ENCODE results near the gene PFDN6. TPM values are rescaled to one million over a fixed set of nuclear protein-coding genes. Genes with fewer than 3 reads are reported as not detected.

The PFDN6 gene
- total RNA-seq, 4 donors from 2014 or later: 12.4 to 48.7 (median 21.0) TPM

GRCh38 chr6:33276581-33276863, 12.9 kb upstream of the PFDN6 start:
- Histone ChIP-seq H3K36me3 (peaks cover 0 to 66% (median 25%) of the 10 kb centered on the region in 3 donors), H3K4me1 (peaks cover 3 to 67% (median 53%) of the 10 kb centered on the region in 4 donors), H3K27me3 (no peaks in the 10 kb centered on the region), H3K27ac (peak overlapping the region in 3 of 4 donors; percentile 85 to 95 (median 89)), H3K4me3 (peak overlapping the region; percentile 39 to 95 (median 68)), H3K9me3 (no peaks in the 10 kb centered on the region)
- TF ChIP-seq, protein P1, sequence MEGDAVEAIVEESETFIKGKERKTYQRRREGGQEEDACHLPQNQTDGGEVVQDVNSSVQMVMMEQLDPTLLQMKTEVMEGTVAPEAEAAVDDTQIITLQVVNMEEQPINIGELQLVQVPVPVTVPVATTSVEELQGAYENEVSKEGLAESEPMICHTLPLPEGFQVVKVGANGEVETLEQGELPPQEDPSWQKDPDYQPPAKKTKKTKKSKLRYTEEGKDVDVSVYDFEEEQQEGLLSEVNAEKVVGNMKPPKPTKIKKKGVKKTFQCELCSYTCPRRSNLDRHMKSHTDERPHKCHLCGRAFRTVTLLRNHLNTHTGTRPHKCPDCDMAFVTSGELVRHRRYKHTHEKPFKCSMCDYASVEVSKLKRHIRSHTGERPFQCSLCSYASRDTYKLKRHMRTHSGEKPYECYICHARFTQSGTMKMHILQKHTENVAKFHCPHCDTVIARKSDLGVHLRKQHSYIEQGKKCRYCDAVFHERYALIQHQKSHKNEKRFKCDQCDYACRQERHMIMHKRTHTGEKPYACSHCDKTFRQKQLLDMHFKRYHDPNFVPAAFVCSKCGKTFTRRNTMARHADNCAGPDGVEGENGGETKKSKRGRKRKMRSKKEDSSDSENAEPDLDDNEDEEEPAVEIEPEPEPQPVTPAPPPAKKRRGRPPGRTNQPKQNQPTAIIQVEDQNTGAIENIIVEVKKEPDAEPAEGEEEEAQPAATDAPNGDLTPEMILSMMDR (IDR thresholded peaks at IDR 0.05): no peak
- TF ChIP-seq POLR2A (IDR thresholded peaks at IDR 0.05) (no peak), EP300 (IDR thresholded peaks at IDR 0.05) (no peak)
- no peak for DNase-seq (ENCODE audit: low spot score in 2 of 2)

DNA sequence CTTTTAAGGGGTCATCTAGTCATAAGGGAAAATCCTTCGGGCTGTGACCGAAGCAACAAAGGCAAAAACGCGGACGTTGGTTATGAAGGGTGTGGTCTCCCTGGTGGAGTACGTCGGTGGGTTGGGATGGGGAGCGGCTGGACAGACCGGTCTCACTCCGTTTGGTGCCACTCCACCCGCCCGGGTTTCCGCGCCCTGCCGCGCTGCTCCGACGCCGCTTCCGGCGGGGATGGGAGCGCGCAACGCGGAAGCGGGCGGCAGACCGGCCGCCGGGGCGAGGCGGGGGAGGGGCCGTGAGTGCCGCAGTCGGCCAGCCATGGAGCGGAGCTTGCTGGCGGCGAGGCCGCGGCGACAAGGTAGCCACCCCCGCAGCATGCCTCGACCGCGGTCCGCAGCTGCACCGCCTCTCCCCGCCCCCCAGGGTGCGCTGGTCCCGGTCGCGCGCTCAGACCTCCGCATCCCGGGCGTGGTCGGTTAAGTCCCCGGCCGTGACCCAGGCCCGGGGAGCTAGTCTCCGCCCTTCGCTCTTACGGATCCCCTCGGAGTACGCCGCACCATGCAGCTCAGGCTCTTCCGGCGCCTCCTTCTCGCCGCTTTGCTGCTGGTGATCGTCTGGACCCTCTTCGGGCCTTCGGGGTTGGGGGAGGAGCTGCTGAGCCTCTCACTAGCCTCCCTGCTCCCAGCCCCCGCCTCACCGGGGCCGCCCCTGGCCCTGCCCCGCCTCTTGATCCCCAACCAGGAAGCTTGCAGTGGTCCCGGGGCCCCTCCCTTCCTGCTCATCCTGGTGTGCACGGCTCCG, 12.3 kb upstream of the PFDN6 start, which contains the start of gene B3GALT4:
B3GALT4 (plus strand) TSS at position 260 of the 799 bp plus-strand sequence; CDS start at position 557, 297 bp downstream.
- WGBS, 2 donors: 0 to 1% methylated on average over 21 to 24 of the region's 80 CpGs
- H3K9me3 ChIP-seq: no peaks in the 10 kb centered on the region
- H3K27me3 ChIP-seq: no peaks in the 10 kb centered on the region
- peak within 1 kb of the TSS; percentile 54 to 95 (median 87) for H3K27ac ChIP-seq
- peak; percentile 48 to 59 for DNase-seq (ENCODE audit: low spot score in 2 of 2)
- H3K36me3 ChIP-seq: peaks cover 0 to 71% (median 25%) of the 10 kb centered on the region in 3 donors
- H3K4me3 ChIP-seq: peak within 1 kb of the TSS; percentile 39 to 95 (median 68)
- TF ChIP-seq, protein P1 (IDR thresholded peaks at IDR 0.05): peak; percentile 48 to 80 (median 63)
- TF ChIP-seq POLR2A (IDR thresholded peaks at IDR 0.05): peak in 1 of 2 donors; percentile 47
- TF ChIP-seq EP300 (IDR thresholded peaks at IDR 0.05): peak in 1 of 2 donors; percentile 49
- H3K4me1 ChIP-seq: peaks cover 3 to 67% (median 53%) of the 10 kb centered on the region in 4 donors

- Histone ChIP-seq H3K36me3 (peaks cover 0 to 79% (median 25%) of the 10 kb centered on the region in 3 donors), H3K4me1 (peaks cover 3 to 60% (median 48%) of the 10 kb centered on the region in 4 donors), H3K27ac (peak overlapping the region; percentile 54 to 95 (median 87)), H3K4me3 (peak overlapping the region; percentile 39 to 95 (median 68)), H3K27me3 (no peaks in the 10 kb centered on the region), H3K9me3 (no peaks in the 10 kb centered on the region)
- DNase-seq (ENCODE audit: low spot score in 2 of 2): no peak
- TF ChIP-seq, protein P1 (IDR thresholded peaks at IDR 0.05): no peak
- TF ChIP-seq POLR2A (IDR thresholded peaks at IDR 0.05) (no peak), EP300 (IDR thresholded peaks at IDR 0.05) (no peak)
- WGBS, 2 donors: 37 to 38% methylated on average over 33 to 37 of the region's 39 CpGs
Measured at GRCh38 chr6:33277663-33278391, 11.6 kb upstream of the PFDN6 start.

- TF ChIP-seq POLR2A (IDR thresholded peaks at IDR 0.05): no peak
- TF ChIP-seq EP300 (IDR thresholded peaks at IDR 0.05): no peak
- TF ChIP-seq, protein P1 (IDR thresholded peaks at IDR 0.05): no peak
- no peaks in the 10 kb centered on the region for H3K27me3 ChIP-seq
- peaks cover 1 to 55% (median 42%) of the 10 kb centered on the region in 4 donors for H3K4me1 ChIP-seq
- no peak for DNase-seq (ENCODE audit: low spot score in 2 of 2)
- H3K4me3 ChIP-seq: no peak overlapping the region
- WGBS, 2 donors: 70 to 72% methylated on average over 7 to 9 of the region's 9 CpGs
- H3K27ac ChIP-seq: peak overlapping the region in 3 of 4 donors; percentile 85 to 95 (median 89)
- no peaks in the 10 kb centered on the region for H3K9me3 ChIP-seq
- peaks cover 0 to 81% (median 25%) of the 10 kb centered on the region in 3 donors for H3K36me3 ChIP-seq
Measured at GRCh38 chr6:33278392-33278741, 11.0 kb upstream of the PFDN6 start.

Data from tibial nerve (tissue), 4 donors.